Measurements from ENCODE around the gene ZP1. TPM values are rescaled to one million over a fixed set of nuclear protein-coding genes. Genes with fewer than 3 reads are reported as not detected.
A peak's percentile ranks its signal among the peaks of the same experiment; 100 is the strongest.

Gene ZP1
- total RNA-seq, 2 experiments from 2014 or later = not detected

DNA sequence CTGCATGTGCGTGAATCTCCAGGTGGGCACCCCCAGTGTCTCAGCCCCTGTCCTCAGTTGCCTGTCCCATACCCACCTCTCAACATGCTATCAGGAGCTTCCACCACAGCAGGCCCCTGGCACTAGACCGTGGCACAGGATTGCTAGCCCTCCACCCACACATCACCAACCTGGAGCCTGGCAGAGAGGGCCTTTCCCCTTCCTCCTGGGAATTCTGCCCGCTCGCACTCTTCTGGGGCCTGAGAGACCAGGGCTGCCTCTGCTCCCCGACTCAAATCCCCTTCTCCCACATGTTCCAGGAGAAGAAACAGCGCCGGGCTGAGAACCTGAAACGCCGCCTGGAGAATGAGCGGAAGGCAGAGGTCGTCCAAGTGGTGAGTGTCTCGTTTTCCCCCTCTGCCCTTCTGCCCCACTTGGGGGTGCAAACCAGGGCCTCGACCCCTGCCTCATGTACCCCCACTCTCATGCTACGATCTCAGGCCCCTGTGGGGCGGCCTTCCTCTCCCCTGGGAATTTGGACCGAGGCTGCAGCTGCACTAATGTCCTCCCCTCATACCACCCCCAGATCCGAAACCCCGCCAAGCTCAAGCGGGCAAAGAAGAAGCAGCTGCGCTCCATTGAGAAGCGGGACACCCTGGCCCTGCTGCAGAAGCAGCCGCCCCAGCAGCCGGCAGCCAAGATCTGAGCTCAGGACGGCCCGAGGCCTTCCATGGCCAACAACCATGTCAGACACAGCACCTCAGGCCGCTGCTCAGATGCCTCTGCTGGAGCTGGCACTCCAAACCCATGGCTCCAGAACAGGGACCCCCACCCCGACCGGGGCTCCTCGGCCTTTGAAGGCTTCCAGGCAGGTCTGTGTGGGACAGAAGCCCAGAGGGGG lies 17.5 kb upstream of the ZP1 start:
- CTCF ChIA-PET = interaction anchor here (1.7 to 3.4 kb wide), 2 partner anchors 19 to 21 kb away, joined by 5 to 20 read pairs; no protein-coding TSS in a partner anchor
- ATAC-seq (no peak), DNase-seq (no peak)
- Mint-ChIP-seq H3K36me3 (peaks cover 13% of the 10 kb centered on the region), H3K4me3 (no peak overlapping the region), H3K27ac (peak overlapping the region; percentile 11), H3K27me3 (no peaks in the 10 kb centered on the region), H3K4me1 (peaks cover 7% of the 10 kb centered on the region), H3K9me3 (ENCODE audit: low read depth) (no peaks in the 10 kb centered on the region)

DNA sequence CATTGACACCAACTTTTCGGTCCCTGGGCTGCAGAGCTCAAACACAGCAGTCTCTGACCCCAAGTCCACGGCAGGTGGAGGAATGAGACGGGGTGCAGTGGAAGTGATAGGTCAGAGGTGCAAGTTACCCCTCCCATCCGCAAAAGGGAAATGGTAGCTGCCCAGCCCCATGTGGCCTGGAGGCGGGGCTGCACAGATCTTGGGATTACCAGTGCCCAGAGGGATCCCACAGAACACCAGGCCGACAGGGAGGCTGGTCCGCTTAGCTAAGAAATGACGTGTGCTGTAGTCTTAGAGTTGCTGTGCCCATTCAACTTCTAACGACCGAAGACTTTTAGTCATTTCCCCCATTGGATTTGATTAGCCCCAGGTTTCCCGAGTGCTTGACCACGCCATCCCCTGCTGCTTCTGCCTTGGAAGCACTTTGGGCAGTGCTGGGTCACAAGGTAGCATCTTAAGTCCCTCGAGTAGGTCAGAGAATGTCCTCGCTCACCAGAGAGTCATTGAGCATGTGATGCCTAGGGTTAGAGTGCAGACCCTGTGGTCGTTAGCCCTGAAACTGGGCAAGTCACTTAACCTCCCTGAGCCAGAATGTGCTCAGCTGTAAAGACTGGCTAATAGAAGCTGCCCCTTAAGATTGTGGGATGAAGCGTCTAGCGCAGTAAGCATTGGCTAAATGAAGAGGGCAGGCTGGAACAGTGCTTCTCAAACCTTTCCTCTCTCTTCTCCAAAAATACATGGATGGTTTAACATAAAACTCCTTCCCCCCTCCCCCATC lies 15.8 kb upstream of the ZP1 start:
- DNase-seq (no peak), ATAC-seq (no peak)
- Mint-ChIP-seq H3K36me3 (peaks cover 12% of the 10 kb centered on the region), H3K4me3 (no peak overlapping the region), H3K27me3 (peaks cover 5% of the 10 kb centered on the region), H3K4me1 (peaks cover 11% of the 10 kb centered on the region), H3K9me3 (ENCODE audit: low read depth) (no peaks in the 10 kb centered on the region), H3K27ac (no peak overlapping the region)
- CTCF ChIA-PET = interaction anchor here (0.9 to 3.4 kb wide), 3 partner anchors 9 to 20 kb away, joined by 3 to 20 read pairs (median 5); partner anchors contain the start of gene CCDC86

DNA sequence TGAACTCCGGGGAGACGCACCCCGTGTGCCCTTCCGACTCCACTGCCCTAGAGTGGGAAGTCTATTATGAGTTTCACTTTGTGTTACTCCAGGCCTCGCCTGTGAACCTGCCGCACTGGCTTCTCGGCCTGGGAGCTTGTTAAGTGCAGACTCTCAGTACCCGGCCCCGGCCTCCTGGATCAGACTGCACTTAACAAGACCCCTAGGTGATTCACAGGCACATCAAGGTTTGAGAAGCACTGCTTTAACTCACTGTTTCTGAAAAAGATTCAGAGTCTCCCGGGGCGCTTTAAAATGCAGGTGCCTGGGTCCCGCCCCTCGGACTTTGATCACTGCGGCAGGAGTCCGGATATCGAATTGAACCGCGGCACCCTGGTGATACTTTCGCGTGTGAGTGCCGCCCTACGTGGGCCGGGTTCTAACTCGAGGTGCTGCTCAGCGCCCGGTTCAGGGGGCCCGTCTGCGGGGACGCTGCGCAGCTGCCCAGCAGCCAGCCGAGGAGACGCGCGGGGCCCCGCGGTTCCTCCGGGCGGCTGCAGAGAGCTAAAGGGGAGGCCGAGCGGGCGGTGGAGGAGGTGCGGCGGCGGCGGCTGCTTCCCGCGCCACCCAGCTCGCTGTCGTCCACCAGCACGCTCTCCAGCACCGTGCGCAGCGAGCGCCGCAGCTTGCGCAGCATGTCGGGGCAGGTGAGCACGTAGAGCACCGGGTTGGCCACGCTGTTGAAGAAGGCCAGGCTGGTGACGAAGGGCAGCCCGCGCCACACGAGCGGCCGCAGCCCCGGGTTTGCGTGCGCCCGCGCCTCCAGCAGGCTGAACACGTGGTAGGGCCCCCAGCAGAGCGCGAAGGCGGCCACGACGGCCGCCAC lies 15.0 kb upstream of the ZP1 start:
- no peak for ATAC-seq
- Mint-ChIP-seq H3K36me3 (peaks cover 10% of the 10 kb centered on the region), H3K4me3 (no peak overlapping the region), H3K9me3 (ENCODE audit: low read depth) (no peaks in the 10 kb centered on the region), H3K4me1 (peaks cover 14% of the 10 kb centered on the region), H3K27me3 (peaks cover 5% of the 10 kb centered on the region), H3K27ac (no peak overlapping the region)
- DNase-seq = no peak
- CTCF ChIA-PET = no interaction called here

DNA sequence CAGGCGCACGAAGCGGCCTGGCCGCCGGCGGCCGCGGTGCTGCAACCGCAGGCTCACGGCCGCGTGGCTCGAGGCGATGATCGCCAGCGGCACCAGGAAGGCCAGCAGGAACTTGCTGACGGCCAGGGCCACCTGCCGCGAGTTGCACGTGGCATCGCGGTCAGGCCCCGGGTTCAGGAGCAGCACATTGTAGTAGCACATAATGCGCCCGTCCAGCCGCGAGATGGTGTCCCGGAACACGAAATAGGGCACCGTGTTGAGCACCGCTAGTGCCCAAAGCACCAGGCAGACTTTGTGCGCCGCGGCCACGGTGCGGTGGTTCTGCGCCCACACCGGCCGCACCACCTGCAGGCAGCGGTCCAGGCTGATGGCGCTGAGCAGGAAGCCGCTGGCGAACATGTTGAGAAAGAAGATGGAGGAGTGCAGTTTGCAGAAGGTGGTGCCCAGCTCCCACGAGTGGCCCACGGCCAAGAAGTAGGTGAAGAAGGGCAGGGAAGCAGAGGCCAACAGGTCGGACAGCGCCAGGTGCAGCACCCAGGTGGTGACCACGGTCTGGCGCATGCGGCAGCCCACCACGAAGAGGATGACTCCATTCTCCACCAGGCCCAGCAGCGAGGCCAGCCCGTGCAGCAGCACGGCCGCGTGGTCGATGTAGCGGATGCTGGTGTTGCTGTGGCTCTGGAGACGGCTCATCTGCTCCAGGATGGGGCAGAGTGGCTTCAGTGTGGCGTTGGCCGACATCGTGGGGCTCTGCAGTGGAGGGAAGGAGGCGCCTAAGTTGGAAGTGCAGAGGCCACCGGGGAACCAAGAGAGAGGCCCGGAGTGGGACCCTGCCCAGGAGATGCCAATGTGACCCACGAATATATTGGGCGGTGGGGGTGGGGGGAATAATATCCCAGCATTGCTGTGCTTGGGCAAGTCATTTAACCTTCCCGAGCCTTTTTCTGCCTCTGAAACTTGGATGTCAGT lies 14.1 kb upstream of the ZP1 start:
- no peak for ATAC-seq
- Mint-ChIP-seq H3K4me3 (no peak overlapping the region), H3K27me3 (peaks cover 5% of the 10 kb centered on the region), H3K9me3 (ENCODE audit: low read depth) (no peaks in the 10 kb centered on the region), H3K27ac (no peak overlapping the region), H3K36me3 (peaks cover 10% of the 10 kb centered on the region), H3K4me1 (peaks cover 22% of the 10 kb centered on the region)
- DNase-seq = no peak
- CTCF ChIA-PET = no interaction called here

DNA sequence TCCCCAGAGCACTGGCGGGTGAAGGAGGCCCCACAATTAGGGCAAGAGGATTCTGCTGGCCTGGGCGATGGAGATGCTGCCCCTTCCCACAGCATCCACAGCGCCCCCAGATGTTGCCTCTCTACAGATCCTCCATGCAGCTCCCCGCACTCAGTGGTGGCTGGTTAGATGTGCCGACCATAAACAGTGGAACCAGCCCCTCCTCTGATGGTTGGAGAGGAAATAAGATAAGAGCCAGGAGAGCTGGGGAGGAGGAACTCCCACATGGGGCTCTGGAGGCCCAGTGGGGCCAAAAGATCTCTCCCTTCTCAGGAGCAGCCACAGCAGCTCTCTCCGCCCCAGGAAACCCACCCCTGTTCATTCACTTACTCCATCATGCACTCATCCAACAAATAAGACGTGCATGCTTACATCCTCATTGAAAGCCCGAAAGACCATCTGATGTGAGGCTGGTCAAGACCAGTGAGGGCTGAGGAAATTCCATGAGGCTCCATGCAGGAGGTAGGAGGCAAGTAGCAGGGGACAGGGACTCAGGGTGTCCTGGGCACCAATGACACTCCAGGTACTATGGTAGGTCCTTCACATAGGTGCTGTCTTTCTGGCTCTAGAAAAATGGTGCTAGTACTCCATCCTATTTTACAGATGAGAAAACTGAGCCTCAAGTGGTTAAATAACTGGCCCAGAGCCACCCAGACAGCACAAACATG lies 13.0 kb upstream of the ZP1 start:
- Mint-ChIP-seq H3K4me1 (peaks cover 32% of the 10 kb centered on the region), H3K27ac (no peak overlapping the region), H3K9me3 (ENCODE audit: low read depth) (no peaks in the 10 kb centered on the region), H3K27me3 (peaks cover 5% of the 10 kb centered on the region), H3K4me3 (no peak overlapping the region), H3K36me3 (peaks cover 10% of the 10 kb centered on the region)
- CTCF ChIA-PET = interaction anchor here (2.8 kb wide), 2 partner anchors 18 to 24 kb away, joined by 8 to 16 read pairs; no protein-coding TSS in a partner anchor
- DNase-seq (no peak), ATAC-seq (no peak)

DNA sequence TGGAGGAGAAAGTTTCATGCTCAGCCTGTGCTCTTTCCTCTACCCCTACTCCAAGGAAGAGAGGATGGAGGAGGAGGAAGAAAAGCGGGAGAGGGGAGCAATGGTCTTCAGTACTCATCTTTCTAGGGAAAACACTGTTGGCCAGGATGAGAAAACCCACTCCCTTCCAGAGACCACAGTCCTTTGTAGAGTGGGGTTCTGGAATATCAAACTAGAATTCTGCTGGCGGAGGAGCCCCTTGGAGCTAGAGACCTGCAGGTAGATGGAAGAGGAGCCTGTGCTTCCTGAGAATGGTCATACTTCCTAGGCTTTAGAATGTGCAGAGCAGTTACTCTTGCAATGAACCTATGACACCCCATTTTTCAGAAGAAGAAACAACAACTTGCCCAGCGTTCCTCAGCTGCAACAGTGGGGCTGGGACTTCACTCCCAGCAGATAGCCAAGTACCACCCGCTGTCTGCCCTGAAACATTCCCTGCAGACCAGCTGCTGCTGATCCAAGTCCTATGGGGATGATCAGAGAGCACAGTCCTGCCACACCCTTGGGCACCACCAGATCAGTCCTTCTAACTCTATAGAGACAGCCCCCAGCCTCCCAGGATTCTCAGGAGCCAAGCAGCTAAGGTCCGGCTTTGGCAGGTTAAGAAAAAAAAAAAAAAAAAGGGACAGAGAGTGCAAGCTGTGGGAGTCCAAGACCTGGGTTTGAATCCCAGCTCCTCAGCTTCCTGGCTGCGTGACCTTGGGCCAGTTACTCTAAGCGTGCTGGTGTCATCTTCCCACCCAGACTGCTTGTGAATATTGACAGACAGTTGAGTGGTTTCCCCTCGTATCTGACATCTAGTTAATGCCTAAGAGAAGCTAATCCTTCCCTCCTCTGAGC lies 12.3 kb upstream of the ZP1 start:
- peaks cover 36% of the 10 kb centered on the region for H3K4me1 Mint-ChIP-seq
- peak overlapping the region; percentile 64 for H3K27ac Mint-ChIP-seq
- no peak for DNase-seq
- CTCF ChIA-PET = interaction anchor here (1.8 to 2.8 kb wide), 4 partner anchors 9 to 32 kb away, joined by 4 to 16 read pairs (median 9); no protein-coding TSS in a partner anchor
- no peaks in the 10 kb centered on the region for H3K9me3 Mint-ChIP-seq (ENCODE audit: low read depth)
- no peak for ATAC-seq
- peaks cover 10% of the 10 kb centered on the region for H3K36me3 Mint-ChIP-seq
- H3K4me3 Mint-ChIP-seq = peak overlapping the region; percentile 58
- H3K27me3 Mint-ChIP-seq = peaks cover 5% of the 10 kb centered on the region

DNA sequence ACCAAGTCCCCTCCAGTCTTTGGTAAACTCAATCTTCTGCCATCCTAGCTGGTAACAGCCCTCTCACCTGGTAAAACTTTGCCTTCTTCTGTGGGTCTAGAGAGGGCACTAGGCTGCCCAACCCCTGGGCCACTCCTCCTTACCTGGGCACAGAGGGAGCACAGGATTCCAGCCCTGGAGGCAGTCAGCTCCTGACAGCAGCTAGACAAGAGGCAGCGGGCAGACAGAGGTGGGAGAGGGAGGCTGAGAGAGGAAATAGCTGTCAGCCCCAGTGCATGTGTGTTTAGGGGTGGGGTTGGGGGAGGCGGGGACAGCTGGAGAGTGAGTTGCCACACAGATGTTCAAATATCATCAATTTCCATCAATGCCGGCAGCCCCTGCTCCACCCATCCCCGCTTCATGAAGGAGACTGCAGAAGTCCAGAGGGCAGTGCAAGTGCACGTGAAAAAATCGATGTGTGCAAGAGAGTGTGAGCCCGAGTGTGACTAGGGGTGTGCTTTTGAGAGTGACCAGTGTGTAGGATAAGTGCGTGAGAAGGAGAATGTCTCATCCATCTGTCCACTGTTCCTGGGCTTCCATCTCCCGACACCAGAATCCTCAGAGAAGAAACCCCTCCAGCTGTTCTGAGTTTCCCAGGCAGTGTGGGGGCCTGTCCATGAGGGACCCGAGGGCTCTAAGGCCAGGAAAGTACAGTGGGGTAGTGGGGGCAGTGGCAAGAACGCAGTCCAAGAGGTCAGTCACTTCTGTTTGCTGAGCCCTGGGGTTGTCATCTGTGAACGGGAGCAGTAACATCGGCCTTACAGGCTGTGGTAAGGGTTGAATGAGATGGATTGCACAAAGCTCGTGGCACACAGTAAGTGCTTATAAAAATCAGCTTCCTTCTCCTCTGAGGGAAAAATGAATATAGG lies 11.4 kb upstream of the ZP1 start, which contains the start of gene PTGDR2:
PTGDR2 (minus strand) TSS at position 225 of the 908 bp plus-strand sequence. CDS start 2,228 bp downstream, outside the sequence.
- peaks cover 5% of the 10 kb centered on the region for H3K27me3 Mint-ChIP-seq
- CTCF ChIA-PET = interaction anchor here (0.9 to 2.8 kb wide), 6 partner anchors 9 to 44 kb away, joined by 3 to 16 read pairs (median 6); no protein-coding TSS in a partner anchor
- H3K4me3 Mint-ChIP-seq = peak within 1 kb of the TSS; percentile 58
- ATAC-seq (no peak), DNase-seq (no peak)
- peak within 1 kb of the TSS; percentile 64 for H3K27ac Mint-ChIP-seq
- peaks cover 36% of the 10 kb centered on the region for H3K4me1 Mint-ChIP-seq
- H3K36me3 Mint-ChIP-seq = peaks cover 7% of the 10 kb centered on the region
- H3K9me3 Mint-ChIP-seq (ENCODE audit: low read depth) = no peaks in the 10 kb centered on the region

DNA sequence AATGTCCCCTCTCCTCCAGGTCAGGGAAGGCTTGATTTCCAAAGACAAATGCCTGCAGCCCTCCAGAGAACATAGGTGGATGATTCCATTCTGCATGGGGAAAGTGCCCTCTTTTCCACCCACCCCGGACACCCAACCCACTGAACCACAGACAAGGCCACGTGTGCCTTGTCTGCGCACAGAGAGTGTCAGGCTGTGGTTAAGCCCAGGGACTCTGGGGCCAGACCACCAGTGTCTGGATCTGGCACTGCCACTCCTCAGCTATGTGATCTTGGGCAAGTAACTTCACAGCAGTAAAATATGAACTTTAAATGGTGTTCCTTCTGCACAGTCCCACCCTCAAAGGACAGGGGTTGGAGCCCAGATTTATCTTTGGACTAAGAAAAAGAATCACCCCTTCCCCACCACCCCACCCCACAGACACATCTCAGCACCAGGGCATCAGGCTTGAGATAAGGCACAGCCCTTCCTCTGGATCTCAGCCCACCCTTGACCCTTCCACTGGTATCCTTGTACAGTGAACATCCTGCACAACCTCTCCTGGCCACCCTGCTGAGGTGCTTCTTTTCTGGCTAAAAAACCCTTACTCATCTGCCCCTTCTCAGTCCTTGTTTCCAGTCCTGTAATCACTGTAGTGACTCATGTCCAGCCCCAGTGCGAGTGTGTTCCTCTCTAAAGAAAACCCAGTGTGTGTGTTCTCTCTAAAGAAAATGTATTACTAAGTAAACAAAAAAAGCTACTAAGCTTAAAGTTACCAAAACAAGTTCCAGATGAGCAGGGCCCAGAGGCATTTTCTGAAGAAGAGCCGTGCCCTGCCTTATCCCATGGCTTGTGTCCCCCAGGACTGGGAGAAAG lies 9.7 kb upstream of the ZP1 start:
- DNase-seq = no peak
- ATAC-seq = no peak
- peaks cover 4% of the 10 kb centered on the region for H3K36me3 Mint-ChIP-seq
- CTCF ChIA-PET = no interaction called here
- H3K4me1 Mint-ChIP-seq = peaks cover 36% of the 10 kb centered on the region
- H3K27me3 Mint-ChIP-seq = peaks cover 5% of the 10 kb centered on the region
- peak overlapping the region; percentile 1 for H3K27ac Mint-ChIP-seq
- no peaks in the 10 kb centered on the region for H3K9me3 Mint-ChIP-seq (ENCODE audit: low read depth)
- no peak overlapping the region for H3K4me3 Mint-ChIP-seq

DNA sequence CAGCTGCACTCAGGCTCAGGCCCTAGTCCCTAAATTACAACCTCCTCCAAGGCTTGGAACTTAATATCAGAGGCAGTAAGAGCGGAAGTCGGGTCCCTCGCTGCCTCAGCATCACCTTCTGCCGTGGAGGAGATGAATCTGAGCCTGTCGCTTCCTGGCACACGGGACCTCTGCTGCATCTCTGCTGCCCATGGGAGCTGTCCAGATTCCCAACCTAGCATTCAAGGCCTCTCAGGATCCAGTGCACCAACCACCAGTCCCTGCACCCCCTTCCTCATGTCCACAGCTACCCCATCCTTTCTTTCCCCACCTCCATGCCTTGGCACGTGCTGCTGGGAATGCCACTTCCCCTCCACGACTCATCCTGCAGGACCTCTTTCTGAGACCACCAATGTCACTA lies 9.1 kb upstream of the ZP1 start:
- peaks cover 5% of the 10 kb centered on the region for H3K27me3 Mint-ChIP-seq
- CTCF ChIA-PET = no interaction called here
- H3K4me3 Mint-ChIP-seq = no peak overlapping the region
- H3K4me1 Mint-ChIP-seq = peaks cover 36% of the 10 kb centered on the region
- H3K36me3 Mint-ChIP-seq = peaks cover 1% of the 10 kb centered on the region
- H3K9me3 Mint-ChIP-seq (ENCODE audit: low read depth) = no peaks in the 10 kb centered on the region
- H3K27ac Mint-ChIP-seq = peak overlapping the region; percentile 79
- DNase-seq (no peak), ATAC-seq (no peak)
